Endothelial cell of umbilical vein (primary cell): ENCODE measurements around the gene SGMS2. TPM values are rescaled to one million over a fixed set of nuclear protein-coding genes. Genes with fewer than 3 reads are reported as not detected.

Experiments
- BruUV-seq: library from RNA; stranded (reverse); fragments of 400-500 nt; replicated peaks from 2 replicates; lab custom pipeline; 2021; lab: Mats Ljungman, UMichigan
- CTCF ChIA-PET: fragments of 300-600, 350-600 bp; sonication (Branson Sonifier 250); formaldehyde crosslinking; loops from one replicate; lab custom pipeline; 2021; ENCODE audit warnings: antibody characterized with exemption, inconsistent platforms; lab: Charles Lee
- POLR2A ChIA-PET: fragments of 300-600, 350-600 bp; sonication (Branson Sonifier 250); formaldehyde crosslinking; loops from one replicate; lab custom pipeline; 2021; ENCODE audit warnings: antibody characterized with exemption, inconsistent platforms; lab: Charles Lee
- DNase-seq: peaks from one replicate; pipeline ENCODE4 v3.0.0-alpha.2; 2011; ENCODE audit warnings: low read depth, low spot score
- FAIRE-seq: peaks from 2 replicates; lab custom pipeline; 2011; peaks lifted over from hg19 to GRCh38; lab: Jason Lieb, UNC
- H2AFZ ChIP-seq: 2 replicates; pipeline ENCODE4 v1.6.0; 2012; ENCODE audit warnings: low read depth, low read length, control low read depth, inconsistent platforms
- H3K27ac ChIP-seq: 2 replicates; pipeline ENCODE4 v1.5.1; 2011; ENCODE audit warnings: low read depth, mild to moderate bottlenecking, control low read depth, low read length, moderate library complexity; ENCODE audit not compliant: insufficient read depth
- H3K27me3 ChIP-seq, 2 experiments: 2 replicates each; pipeline versions ENCODE4 v1.6.0 to v1.6.1; 2011; ENCODE audit warnings: low read length in 2 of 2, mixed read lengths in 1 of 2; ENCODE audit not compliant: control insufficient read depth in 2 of 2, insufficient read depth in 2 of 2
- H3K36me3 ChIP-seq, 2 experiments: 2 replicates in 1 of 2; 3 replicates in 1 of 2; pipeline ENCODE4 v1.5.1; 2011; ENCODE audit warnings: low read length in 2 of 2, mild to moderate bottlenecking in 1 of 2, moderate library complexity in 1 of 2; ENCODE audit not compliant: control insufficient read depth in 2 of 2, insufficient read depth in 2 of 2; ENCODE audit errors: extremely low read depth in 1 of 2
- H3K4me1 ChIP-seq: 3 replicates; pipeline ENCODE4 v1.5.1; 2011; ENCODE audit warnings: mild to moderate bottlenecking, low read length; ENCODE audit not compliant: control insufficient read depth, insufficient read depth; ENCODE audit errors: extremely low read depth
- H3K4me2 ChIP-seq: 2 replicates; pipeline ENCODE4 v1.6.1; 2011; ENCODE audit warnings: low read length, control low read depth, mixed read lengths; ENCODE audit not compliant: insufficient read depth
- H3K4me3 ChIP-seq, 3 experiments: fragments of 200-600 bp in 1 of 3; sonication (generic), shearing (Covaris generic) in 1 of 3; replicated peaks in 1 of 3; 2 replicates each; pipeline ENCODE4 v1.5.1; 2011 to 2016; ENCODE audit warnings: control low read depth in 3 of 3, low read length in 3 of 3, mild to moderate bottlenecking in 2 of 3, inconsistent platforms in 1 of 3, low read depth in 1 of 3, moderate library complexity in 1 of 3; ENCODE audit not compliant: insufficient read depth in 1 of 3
- H3K79me2 ChIP-seq: 2 replicates; pipeline ENCODE4 v1.6.0; 2012; ENCODE audit warnings: low read length, inconsistent platforms; ENCODE audit not compliant: control insufficient read depth, insufficient read depth
- H3K9ac ChIP-seq: replicated peaks from 2 replicates; pipeline ENCODE3; 2011; ENCODE audit warnings: low read length, control low read depth; ENCODE audit not compliant: insufficient read depth; ENCODE audit errors: extremely low read depth
- H3K9me1 ChIP-seq: replicated peaks from 3 replicates; pipeline ENCODE4 v1.6.0; 2011; ENCODE audit warnings: mild to moderate bottlenecking, low read length; ENCODE audit not compliant: control insufficient read depth, insufficient read depth; ENCODE audit errors: extremely low read depth
- H3K9me3 ChIP-seq: replicated peaks from 2 replicates; pipeline ENCODE4 v1.5.1; 2012; ENCODE audit warnings: low read length, inconsistent platforms; ENCODE audit not compliant: control insufficient read depth, insufficient read depth
- H4K20me1 ChIP-seq: replicated peaks from 2 replicates; pipeline ENCODE3; 2011; ENCODE audit warnings: mild to moderate bottlenecking, low read length; ENCODE audit not compliant: control insufficient read depth, insufficient read depth; ENCODE audit errors: extremely low read depth
- FOS ChIP-seq: IDR thresholded peaks from 2 replicates; pipeline ENCODE4 v1.6.1; 2011; ENCODE audit warnings: mild to moderate bottlenecking, low read length, moderate library complexity, borderline replicate concordance; ENCODE audit not compliant: insufficient read depth
- GATA2 ChIP-seq: IDR thresholded peaks from 2 replicates; pipeline ENCODE4 v1.7.0; 2011; ENCODE audit warnings: low read depth, mild to moderate bottlenecking, moderate library complexity, mixed read lengths, low read length; ENCODE audit not compliant: insufficient read length, insufficient read depth
- MAX ChIP-seq: IDR thresholded peaks from 2 replicates; pipeline ENCODE4 v1.6.1; 2011; ENCODE audit not compliant: insufficient read depth, insufficient read length
- MYC ChIP-seq: IDR thresholded peaks from one replicate; pipeline ENCODE4 v1.6.1; 2011; ENCODE audit warnings: mild to moderate bottlenecking, low read depth, low read length
- POLR2A ChIP-seq: IDR thresholded peaks from 2 replicates; pipeline ENCODE4 v1.6.1; 2012; ENCODE audit warnings: low read depth, mild to moderate bottlenecking, control low read depth, low read length
- dilution Hi-C: fragments of 300-500 bp; cut with MboI; formaldehyde crosslinking; loops from one replicate; pipeline ENCODE4 v1.15.0; 2019; ENCODE audit warnings: low sequenced_read_pairs; ENCODE audit not compliant: extremely low pct_ligation_motif_present
- intact Hi-C: fragments of 100-400 bp; cut with micrococcal nuclease; formaldehyde crosslinking; loops from one replicate; pipeline ENCODE4 v1.10.0; 2022
- polyA plus RNA-seq, 4 experiments: library from polyadenylated mRNA; depleted of rRNA in 3 of 4; stranded (reverse) in 3 of 4; unstranded in 1 of 4; fragments of >200 nt; gene quantifications; 2 replicates each; pipeline versions ENCODE4 v1.2.1 to v1.2.3, GENCODE V29; 2011 to 2012; ENCODE audit warnings: missing spikeins in 1 of 4
- total RNA-seq: library from RNA; stranded (reverse); gene quantifications from 2 replicates; pipeline ENCODE4 v1.2.3, GENCODE V29; 2021

Gene SGMS2
- total and polyA plus RNA-seq, 2 donors (not counting 3 experiments of a cell fraction or from before 2014, with no cell fraction given) = 33.0 to 33.2 TPM

GRCh38 chr4:107780665-107781064 lies 44.1 kb upstream of the SGMS2 start:
- no peak overlapping the region for H3K4me2 ChIP-seq
- no peak overlapping the region for H3K27ac ChIP-seq
- no peak overlapping the region for H3K4me3 ChIP-seq
- FAIRE-seq (no peak), DNase-seq (no peak)
- no TSS peak for BruUV-seq
- H3K36me3 ChIP-seq = no peaks in the 10 kb centered on the region
- no peaks in the 10 kb centered on the region for H4K20me1 ChIP-seq
- H2AFZ ChIP-seq = no peak overlapping the region
- ChIA-PET CTCF (no interaction called here), POLR2A (no interaction called here)
- H3K9me3 ChIP-seq = peaks cover 2% of the 10 kb centered on the region
- intact Hi-C loops = no loop called here
- H3K27me3 ChIP-seq = peaks cover 0 to 1% of the 10 kb centered on the region in 2 experiments
- no peak overlapping the region for H3K9ac ChIP-seq
- H3K79me2 ChIP-seq = no peaks in the 10 kb centered on the region
- TF ChIP-seq POLR2A = no peak
- no peak for TF ChIP-seq MAX
- no peak for TF ChIP-seq GATA2
- no peaks in the 10 kb centered on the region for H3K4me1 ChIP-seq
- no peaks in the 10 kb centered on the region for H3K9me1 ChIP-seq
- dilution Hi-C loops = no loop called here

GRCh38 chr4:107791902-107792301 lies 32.8 kb upstream of the SGMS2 start:
- H3K27ac ChIP-seq = no peak overlapping the region
- dilution Hi-C loops = no loop called here
- H3K9me1 ChIP-seq = no peaks in the 10 kb centered on the region
- DNase-seq = peak; percentile 65
- no peaks in the 10 kb centered on the region for H3K9me3 ChIP-seq
- TF ChIP-seq MYC (no peak), POLR2A (no peak), FOS (no peak)
- peak; percentile 65 for FAIRE-seq
- no peak overlapping the region for H3K4me3 ChIP-seq
- no peaks in the 10 kb centered on the region for H3K79me2 ChIP-seq
- no peak overlapping the region for H3K9ac ChIP-seq
- BruUV-seq = no TSS peak
- H3K4me1 ChIP-seq = no peaks in the 10 kb centered on the region
- no peaks in the 10 kb centered on the region for H3K27me3 ChIP-seq
- POLR2A ChIA-PET = no interaction called here
- no peak overlapping the region for H2AFZ ChIP-seq
- CTCF ChIA-PET = interaction anchor here (1.1 kb wide), 1 partner anchor 33 kb away, joined by 3 read pairs; the partner anchor contains the start of gene SGMS2
- H3K4me2 ChIP-seq = no peak overlapping the region
- H4K20me1 ChIP-seq = no peaks in the 10 kb centered on the region
- intact Hi-C loops = no loop called here
- no peaks in the 10 kb centered on the region for H3K36me3 ChIP-seq
